ENCODE measurements around the gene SLC9A9. TPM values are rescaled to one million over a fixed set of nuclear protein-coding genes. Genes with fewer than 3 reads are reported as not detected.
A peak's percentile ranks its signal among the peaks of the same experiment; 100 is the strongest.

Gene SLC9A9
- total and polyA plus RNA-seq, 2 donors from 2014 or later, result 3.7 to 16.5 TPM

DNA sequence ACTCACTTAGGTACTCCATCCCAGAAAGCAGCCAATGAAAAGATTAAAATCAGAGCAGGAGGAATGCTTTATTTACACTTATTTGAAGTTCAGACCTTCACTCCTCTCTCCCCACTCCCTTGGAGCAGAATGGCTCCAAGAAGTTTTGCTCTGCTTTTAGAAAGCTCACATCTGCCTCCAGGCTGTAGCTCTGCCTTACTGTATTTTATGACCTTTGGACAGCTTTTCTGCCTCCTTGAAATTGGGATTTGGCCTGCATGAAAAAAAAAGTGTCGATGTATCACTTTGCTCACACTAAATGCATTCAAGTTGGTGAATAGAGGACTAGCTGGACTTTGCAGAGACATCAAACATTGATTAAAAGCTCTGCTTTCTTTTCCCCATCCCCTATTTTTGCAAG is 95.3 kb downstream of the SLC9A9 start:
- FAIRE-seq, result no peak
- no peak overlapping the region for H3K27ac ChIP-seq (ENCODE audit: low read depth in 2 of 2, low read length in 2 of 2)
- no peak overlapping the region for H3K4me3 ChIP-seq (ENCODE audit: low read length in 3 of 3)
- no peaks in the 10 kb centered on the region for H3K36me3 ChIP-seq (ENCODE audit: control insufficient read depth in 2 of 3, insufficient read depth in 3 of 3, low read length in 3 of 3)
- peak in 2 of 5 donors; percentile 7 to 44 for DNase-seq
- no peaks in the 10 kb centered on the region for H3K27me3 ChIP-seq (ENCODE audit: control insufficient read depth, insufficient read depth, low read length)
- no peak for TF ChIP-seq CTCF (IDR thresholded peaks at IDR 0.05; ENCODE audit: borderline replicate concordance, extremely low read depth, insufficient read depth)
- H3K9ac ChIP-seq (ENCODE audit: low read length in 3 of 3), result no peak overlapping the region
- no peaks in the 10 kb centered on the region for H3K9me3 ChIP-seq (ENCODE audit: control insufficient read depth in 2 of 3, insufficient read depth in 1 of 3, low read length in 3 of 3)
- no peaks in the 10 kb centered on the region for H3K4me1 ChIP-seq (ENCODE audit: control insufficient read depth in 2 of 3, insufficient read depth in 2 of 3, low read depth in 1 of 3, low read length in 3 of 3)
- intact Hi-C loops (cut with DNase I), result no loop called here

DNA sequence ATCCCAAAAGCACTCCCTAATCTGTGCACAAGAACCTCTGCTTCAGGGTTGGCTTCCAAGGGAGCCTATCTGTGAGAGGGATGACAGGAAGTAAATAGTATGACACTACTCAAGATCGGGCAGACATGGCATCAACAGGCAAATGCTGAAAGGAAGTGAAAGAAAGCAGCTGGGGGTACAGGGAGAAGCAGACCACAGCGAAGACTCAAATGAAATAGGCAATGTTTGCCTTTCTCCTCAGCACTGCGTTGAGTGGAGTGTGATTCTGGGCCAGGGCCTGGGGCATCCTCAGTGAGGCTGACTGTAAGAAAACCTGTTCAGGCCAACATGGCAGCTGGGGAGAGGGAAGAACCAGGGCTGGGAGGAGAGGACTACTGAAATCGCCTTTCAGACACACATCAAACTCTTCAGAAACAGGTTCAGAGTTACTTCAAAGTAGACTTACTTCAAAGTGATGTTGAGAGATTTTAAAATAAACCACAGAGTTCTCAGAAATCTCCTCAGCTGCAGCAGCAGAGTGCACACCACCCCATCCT is 96.6 kb downstream of the SLC9A9 start:
- Histone ChIP-seq H3K4me1 (ENCODE audit: control insufficient read depth in 2 of 3, insufficient read depth in 2 of 3, low read depth in 1 of 3, low read length in 3 of 3) (no peaks in the 10 kb centered on the region), H3K9me3 (ENCODE audit: control insufficient read depth in 2 of 3, insufficient read depth in 1 of 3, low read length in 3 of 3) (no peaks in the 10 kb centered on the region), H3K27ac (ENCODE audit: low read depth in 2 of 2, low read length in 2 of 2) (no peak overlapping the region), H3K27me3 (ENCODE audit: control insufficient read depth, insufficient read depth, low read length) (no peaks in the 10 kb centered on the region), H3K4me3 (ENCODE audit: low read length in 3 of 3) (no peak overlapping the region), H3K36me3 (ENCODE audit: control insufficient read depth in 2 of 3, insufficient read depth in 3 of 3, low read length in 3 of 3) (no peaks in the 10 kb centered on the region), H3K9ac (ENCODE audit: low read length in 3 of 3) (no peak overlapping the region)
- intact Hi-C loops (cut with DNase I), result no loop called here
- DNase-seq (no peak), FAIRE-seq (no peak)
- no peak for TF ChIP-seq CTCF (IDR thresholded peaks at IDR 0.05; ENCODE audit: borderline replicate concordance, extremely low read depth, insufficient read depth)

DNA sequence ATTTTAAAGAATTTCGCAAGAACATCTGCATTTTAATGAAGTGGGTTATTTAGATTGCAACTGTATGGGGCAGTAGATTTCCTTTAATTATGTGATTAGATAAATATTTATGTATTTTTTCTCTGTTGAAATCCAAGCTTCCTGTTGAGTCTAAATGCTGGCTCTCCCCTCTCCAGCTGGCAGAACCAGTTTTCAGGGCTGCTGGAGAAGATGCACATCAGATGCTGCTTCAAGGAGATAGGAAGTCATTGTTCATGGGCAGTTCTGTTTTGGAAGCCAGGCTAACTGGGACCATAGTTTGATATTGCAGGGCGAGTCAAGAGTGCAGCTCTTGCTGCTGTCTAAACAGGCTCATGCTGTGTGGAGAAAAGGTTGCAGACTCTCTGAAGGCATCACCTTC is 97.4 kb downstream of the SLC9A9 start:
- H3K36me3 ChIP-seq (ENCODE audit: control insufficient read depth in 2 of 3, insufficient read depth in 3 of 3, low read length in 3 of 3), result no peaks in the 10 kb centered on the region
- H3K4me1 ChIP-seq (ENCODE audit: control insufficient read depth in 2 of 3, insufficient read depth in 2 of 3, low read depth in 1 of 3, low read length in 3 of 3), result no peaks in the 10 kb centered on the region
- no peak overlapping the region for H3K27ac ChIP-seq (ENCODE audit: low read depth in 2 of 2, low read length in 2 of 2)
- TF ChIP-seq CTCF (IDR thresholded peaks at IDR 0.05; ENCODE audit: borderline replicate concordance, extremely low read depth, insufficient read depth), result no peak
- intact Hi-C loops (cut with DNase I), result no loop called here
- no peaks in the 10 kb centered on the region for H3K9me3 ChIP-seq (ENCODE audit: control insufficient read depth in 2 of 3, insufficient read depth in 1 of 3, low read length in 3 of 3)
- DNase-seq (no peak), FAIRE-seq (no peak)
- H3K4me3 ChIP-seq (ENCODE audit: low read length in 3 of 3), result no peak overlapping the region
- no peaks in the 10 kb centered on the region for H3K27me3 ChIP-seq (ENCODE audit: control insufficient read depth, insufficient read depth, low read length)
- no peak overlapping the region for H3K9ac ChIP-seq (ENCODE audit: low read length in 3 of 3)

DNA sequence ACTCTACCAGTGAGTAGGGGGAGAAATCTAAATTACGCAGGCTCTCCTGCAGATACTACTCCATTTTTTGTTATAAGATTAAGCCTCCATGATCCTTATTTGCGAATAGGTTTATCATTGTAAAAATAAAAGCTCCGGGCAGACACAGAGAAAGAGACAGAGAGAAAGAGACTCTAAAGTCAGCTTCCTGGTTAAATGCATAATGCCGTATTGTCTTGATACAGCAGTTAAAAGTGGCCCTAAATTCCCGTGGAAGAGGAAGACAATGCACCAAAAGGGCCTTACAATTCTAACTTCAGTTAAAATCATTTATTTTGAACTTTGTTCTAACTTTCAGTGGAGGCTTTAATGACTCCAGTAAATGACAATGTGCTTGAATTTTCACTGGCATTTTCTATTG is 98.3 kb downstream of the SLC9A9 start:
- DNase-seq (no peak), FAIRE-seq (no peak)
- Histone ChIP-seq H3K27ac (ENCODE audit: low read depth in 2 of 2, low read length in 2 of 2) (no peak overlapping the region), H3K9ac (ENCODE audit: low read length in 3 of 3) (no peak overlapping the region), H3K4me1 (ENCODE audit: control insufficient read depth in 2 of 3, insufficient read depth in 2 of 3, low read depth in 1 of 3, low read length in 3 of 3) (no peaks in the 10 kb centered on the region), H3K36me3 (ENCODE audit: control insufficient read depth in 2 of 3, insufficient read depth in 3 of 3, low read length in 3 of 3) (no peaks in the 10 kb centered on the region), H3K4me3 (ENCODE audit: low read length in 3 of 3) (no peak overlapping the region), H3K9me3 (ENCODE audit: control insufficient read depth in 2 of 3, insufficient read depth in 1 of 3, low read length in 3 of 3) (no peaks in the 10 kb centered on the region), H3K27me3 (ENCODE audit: control insufficient read depth, insufficient read depth, low read length) (no peaks in the 10 kb centered on the region)
- TF ChIP-seq CTCF (IDR thresholded peaks at IDR 0.05; ENCODE audit: borderline replicate concordance, extremely low read depth, insufficient read depth), result no peak
- intact Hi-C loops (cut with DNase I), result no loop called here
